Smooth muscle cell (in vitro differentiated cells): Measurements from ENCODE around the gene CACNA2D2. TPM values are rescaled to one million over a fixed set of nuclear protein-coding genes. Genes with fewer than 3 reads are reported as not detected.

Experiments used
- DNase-seq: peaks from one replicate; lab custom pipeline; 2025; ENCODE audit not compliant: unreplicated experiment; lab: John Stamatoyannopoulos, UW
- H2AFZ ChIP-seq: fragments of 200-600 bp; sonication (generic); 2 replicates; pipeline ENCODE4 v1.6.0; 2016; ENCODE audit warnings: antibody characterized with exemption, low read depth, mild to moderate bottlenecking
- H3F3A ChIP-seq: fragments of 200-600 bp; sonication (generic); 2 replicates; pipeline ENCODE4 v1.6.0; 2017; ENCODE audit warnings: antibody characterized with exemption, low read depth
- H3K27ac ChIP-seq: fragments of 200-600 bp; sonication (generic); 2 replicates; pipeline ENCODE4 v1.5.1; 2016; ENCODE audit warnings: low read depth, mild to moderate bottlenecking
- H3K27me3 ChIP-seq: fragments of 200-600 bp; sonication (generic); 2 replicates; pipeline ENCODE4 v1.6.1; 2016; ENCODE audit warnings: low read depth, mild to moderate bottlenecking
- H3K36me3 ChIP-seq: fragments of 200-600 bp; sonication (generic); 2 replicates; pipeline ENCODE4 v1.5.1; 2016; ENCODE audit warnings: low read depth
- H3K4me1 ChIP-seq: fragments of 200-600 bp; sonication (generic); 2 replicates; pipeline ENCODE4 v1.5.1; 2016; ENCODE audit warnings: low read depth
- H3K4me2 ChIP-seq: fragments of 200-600 bp; sonication (generic); 2 replicates; pipeline ENCODE4 v1.6.0; 2016; ENCODE audit warnings: mild to moderate bottlenecking
- H3K4me3 ChIP-seq: fragments of 200-600 bp; sonication (generic); 2 replicates; pipeline ENCODE4 v1.5.1; 2016; ENCODE audit warnings: mild to moderate bottlenecking
- H3K79me2 ChIP-seq: fragments of 200-600 bp; sonication (generic); 2 replicates; pipeline ENCODE4 v1.6.0; 2016; ENCODE audit warnings: low read depth, mild to moderate bottlenecking
- H3K9ac ChIP-seq: fragments of 200-600 bp; sonication (generic); 2 replicates; pipeline ENCODE4 v1.6.0; 2016; ENCODE audit warnings: low read depth
- H3K9me3 ChIP-seq: fragments of 200-600 bp; sonication (generic); replicated peaks from 2 replicates; pipeline ENCODE4 v1.5.1; 2016; ENCODE audit warnings: low read depth
- H4K20me1 ChIP-seq: fragments of 200-600 bp; sonication (generic); 2 replicates; pipeline ENCODE4 v1.6.0; 2016; ENCODE audit warnings: low read depth
- WGBS: methylation state at CpG from one replicate; pipeline ENCODE4 v1.1.7; 2016; ENCODE audit warnings: low lambda C conversion rate; 5-methylcytosine and 5-hydroxymethylcytosine counted together
- polyA plus RNA-seq: library from polyadenylated mRNA; unstranded; fragments of >200 nt; fragmentation: Nextera tagmentation; extraction: Ambion mirVana; gene quantifications from 2 replicates; pipeline ENCODE4 v1.2.1, GENCODE V29; 2016
- total RNA-seq: library from RNA; depleted of rRNA; stranded (reverse); fragments of >200 nt; gene quantifications from 2 replicates; pipeline ENCODE4 v1.2.3, GENCODE V29; 2014
- TF ChIP-seq, protein P1 (sequence below): fragments of 200-600 bp; sonication (generic); IDR thresholded peaks from 2 replicates; pipeline ENCODE4 v1.5.1; 2017; ENCODE audit warnings: borderline replicate concordance, mild to moderate bottlenecking, antibody characterized with exemption; ENCODE audit not compliant: insufficient read depth, poor library complexity, severe bottlenecking

CACNA2D2 gene
- total and polyA plus RNA-seq, 2 experiments from 2014 or later: 0.27 to 0.51 TPM

DNA sequence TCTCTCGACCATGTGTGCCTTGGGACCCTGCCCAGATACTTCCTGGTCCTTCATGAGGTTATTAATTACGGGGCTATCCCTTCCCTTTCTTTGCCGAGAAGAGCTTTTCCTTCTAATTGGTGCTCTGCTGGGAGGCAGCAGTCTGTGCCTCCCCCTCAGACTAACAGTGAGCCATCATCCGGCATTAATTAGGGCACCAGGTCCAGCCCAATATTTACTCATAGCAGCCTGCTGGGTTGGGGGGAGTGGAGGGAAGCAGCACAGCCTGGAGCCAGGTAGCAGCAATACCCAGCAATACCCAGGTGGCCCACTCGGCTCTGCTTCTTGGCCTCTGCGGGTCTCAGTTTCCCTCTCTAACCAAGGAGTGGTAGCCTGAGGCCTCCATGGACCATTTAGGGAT lies 20.1 kb downstream of the CACNA2D2 start:
- no peaks in the 10 kb centered on the region for H3K36me3 ChIP-seq
- no peaks in the 10 kb centered on the region for H3K79me2 ChIP-seq
- H3K4me1 ChIP-seq: no peaks in the 10 kb centered on the region
- no peaks in the 10 kb centered on the region for H3F3A ChIP-seq
- no peak overlapping the region for H3K27ac ChIP-seq
- TF ChIP-seq, protein P1, sequence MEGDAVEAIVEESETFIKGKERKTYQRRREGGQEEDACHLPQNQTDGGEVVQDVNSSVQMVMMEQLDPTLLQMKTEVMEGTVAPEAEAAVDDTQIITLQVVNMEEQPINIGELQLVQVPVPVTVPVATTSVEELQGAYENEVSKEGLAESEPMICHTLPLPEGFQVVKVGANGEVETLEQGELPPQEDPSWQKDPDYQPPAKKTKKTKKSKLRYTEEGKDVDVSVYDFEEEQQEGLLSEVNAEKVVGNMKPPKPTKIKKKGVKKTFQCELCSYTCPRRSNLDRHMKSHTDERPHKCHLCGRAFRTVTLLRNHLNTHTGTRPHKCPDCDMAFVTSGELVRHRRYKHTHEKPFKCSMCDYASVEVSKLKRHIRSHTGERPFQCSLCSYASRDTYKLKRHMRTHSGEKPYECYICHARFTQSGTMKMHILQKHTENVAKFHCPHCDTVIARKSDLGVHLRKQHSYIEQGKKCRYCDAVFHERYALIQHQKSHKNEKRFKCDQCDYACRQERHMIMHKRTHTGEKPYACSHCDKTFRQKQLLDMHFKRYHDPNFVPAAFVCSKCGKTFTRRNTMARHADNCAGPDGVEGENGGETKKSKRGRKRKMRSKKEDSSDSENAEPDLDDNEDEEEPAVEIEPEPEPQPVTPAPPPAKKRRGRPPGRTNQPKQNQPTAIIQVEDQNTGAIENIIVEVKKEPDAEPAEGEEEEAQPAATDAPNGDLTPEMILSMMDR: no peak
- H3K9ac ChIP-seq: no peak overlapping the region
- no peak overlapping the region for H2AFZ ChIP-seq
- no peak for DNase-seq
- no peaks in the 10 kb centered on the region for H3K27me3 ChIP-seq
- H3K4me2 ChIP-seq: no peak overlapping the region
- H3K9me3 ChIP-seq: no peaks in the 10 kb centered on the region
- WGBS: 89% methylated on average over 6 of the region's 6 CpGs
- H4K20me1 ChIP-seq: no peaks in the 10 kb centered on the region
- no peak overlapping the region for H3K4me3 ChIP-seq

DNA sequence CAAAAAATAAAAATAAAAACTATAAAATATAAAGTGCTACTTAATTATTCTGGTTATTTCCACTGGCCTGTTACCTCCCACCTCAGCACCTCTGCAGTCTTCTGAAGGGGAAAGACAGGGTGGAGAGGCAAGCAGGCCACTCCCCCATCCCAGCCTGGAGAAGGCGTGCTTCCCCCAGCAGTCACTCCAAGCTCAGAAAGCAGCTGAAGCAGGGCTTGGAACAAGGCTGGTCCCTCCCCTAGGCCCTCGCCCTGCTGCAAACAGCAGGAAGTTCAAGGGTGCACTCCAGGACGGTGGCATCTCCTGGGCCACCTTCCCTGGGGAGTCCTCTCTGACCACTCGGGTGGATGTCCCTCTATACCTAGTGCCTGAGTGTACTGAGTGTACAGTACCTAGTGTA lies 21.4 kb downstream of the CACNA2D2 start:
- H3K9me3 ChIP-seq: no peaks in the 10 kb centered on the region
- no peak overlapping the region for H3K4me2 ChIP-seq
- no peaks in the 10 kb centered on the region for H3F3A ChIP-seq
- H3K27me3 ChIP-seq: no peaks in the 10 kb centered on the region
- DNase-seq: no peak
- 75% methylated on average over 4 of the region's 4 CpGs for WGBS
- no peak overlapping the region for H3K4me3 ChIP-seq
- H4K20me1 ChIP-seq: no peaks in the 10 kb centered on the region
- no peak overlapping the region for H2AFZ ChIP-seq
- no peak overlapping the region for H3K9ac ChIP-seq
- H3K4me1 ChIP-seq: no peaks in the 10 kb centered on the region
- no peaks in the 10 kb centered on the region for H3K36me3 ChIP-seq
- TF ChIP-seq, protein P1: no peak
- no peak overlapping the region for H3K27ac ChIP-seq
- no peaks in the 10 kb centered on the region for H3K79me2 ChIP-seq

DNA sequence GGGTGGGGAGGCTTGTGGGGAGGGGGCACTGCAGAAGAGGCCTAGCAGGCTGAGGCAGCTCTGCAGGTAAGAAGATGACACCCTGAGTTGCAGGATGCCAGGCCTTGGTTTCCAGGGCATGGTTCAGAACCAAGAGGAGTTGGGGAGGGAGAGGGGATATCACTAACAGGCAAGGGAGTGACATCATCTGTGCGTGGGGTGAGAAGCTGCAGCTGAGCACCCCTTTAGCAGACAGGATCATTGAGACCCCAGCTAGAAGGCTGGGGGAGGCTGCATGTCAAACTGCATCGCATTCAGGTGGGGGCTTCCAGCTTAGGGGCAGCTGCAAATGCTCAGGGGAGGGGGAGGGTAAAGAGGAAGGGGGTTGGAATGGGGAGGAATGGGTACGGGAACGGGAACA lies 23.0 kb downstream of the CACNA2D2 start:
- TF ChIP-seq, protein P1: no peak
- Histone ChIP-seq H3K9me3 (no peaks in the 10 kb centered on the region), H3K27ac (no peak overlapping the region), H3K79me2 (no peaks in the 10 kb centered on the region), H2AFZ (no peak overlapping the region), H3K4me1 (no peaks in the 10 kb centered on the region), H3K4me2 (no peak overlapping the region), H3K9ac (no peak overlapping the region), H3F3A (no peaks in the 10 kb centered on the region), H3K27me3 (no peaks in the 10 kb centered on the region), H3K4me3 (no peak overlapping the region), H3K36me3 (no peaks in the 10 kb centered on the region), H4K20me1 (no peaks in the 10 kb centered on the region)
- WGBS: 31% methylated on average over 1 of the region's 4 CpGs
- DNase-seq: no peak

DNA sequence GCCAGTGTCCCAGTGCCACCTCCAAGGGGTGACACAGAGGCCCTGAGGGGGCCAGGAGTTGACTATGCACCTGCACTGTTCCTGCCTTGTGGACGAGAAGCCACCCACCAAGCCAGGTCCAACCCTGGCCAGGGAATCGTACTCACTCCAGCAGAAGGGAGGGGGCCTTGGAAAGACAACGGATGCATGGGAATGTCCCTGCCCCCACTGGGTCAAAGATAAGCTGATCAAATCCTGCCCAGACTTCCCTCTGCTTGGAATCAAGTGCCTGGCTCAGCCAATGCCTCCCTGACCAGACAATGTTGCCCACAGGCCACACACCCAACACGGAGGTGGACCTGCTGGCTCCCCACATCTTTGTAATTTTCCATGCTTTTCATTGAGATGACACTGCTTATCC lies 23.9 kb downstream of the CACNA2D2 start:
- H3K9me3 ChIP-seq: no peaks in the 10 kb centered on the region
- no peak overlapping the region for H3K27ac ChIP-seq
- no peak overlapping the region for H3K9ac ChIP-seq
- TF ChIP-seq, protein P1: no peak
- H3K4me2 ChIP-seq: no peak overlapping the region
- H3K27me3 ChIP-seq: no peaks in the 10 kb centered on the region
- no peaks in the 10 kb centered on the region for H3K4me1 ChIP-seq
- H2AFZ ChIP-seq: no peak overlapping the region
- no peak for DNase-seq
- no peaks in the 10 kb centered on the region for H3K79me2 ChIP-seq
- H4K20me1 ChIP-seq: no peaks in the 10 kb centered on the region
- no peaks in the 10 kb centered on the region for H3F3A ChIP-seq
- H3K36me3 ChIP-seq: no peaks in the 10 kb centered on the region
- 56% methylated on average over 4 of the region's 4 CpGs for WGBS
- no peak overlapping the region for H3K4me3 ChIP-seq
